SK-N-SH treated with all-trans-retinoic acid at 6 μM for 48 hours (cell line): ENCODE data around the gene MYRF.

ENCODE experiments used
- ATAC-seq: fragments of 200-7000 bp; cut with Tn5 transposase; 3 replicates; pipeline ENCODE4 v1.9.1; 2020; ENCODE audit warnings: mild to moderate bottlenecking, moderate library complexity
- ARNTL ChIP-seq: fragments of 450-650 bp; formaldehyde crosslinking; IDR thresholded peaks from 2 replicates; pipeline ENCODE4 v1.5.0; 2020; ENCODE audit warnings: low read depth, mild to moderate bottlenecking, moderate library complexity, borderline replicate concordance
- BACH2 ChIP-seq: fragments of 250-450 bp; sonication (Bioruptor Pico); IDR thresholded peaks from 2 replicates; pipeline ENCODE4 v1.9.0; 2021; ENCODE audit warnings: mild to moderate bottlenecking, borderline replicate concordance
- CREB5 ChIP-seq: fragments of 250-450 bp; sonication (Bioruptor Pico); IDR thresholded peaks from 2 replicates; pipeline ENCODE4 v1.5.1; 2020; ENCODE audit warnings: low read depth, mild to moderate bottlenecking, moderate library complexity
- CSDC2 ChIP-seq: fragments of 250-450 bp; sonication (Bioruptor Pico); IDR thresholded peaks from 2 replicates; pipeline ENCODE4 v1.5.0; 2020; ENCODE audit warnings: mild to moderate bottlenecking, moderate library complexity
- CSRNP3 ChIP-seq: fragments of 250-450 bp; sonication (Bioruptor Pico); IDR thresholded peaks from 2 replicates; pipeline ENCODE4 v1.5.1; 2021; ENCODE audit warnings: mild to moderate bottlenecking, moderate library complexity
- ESRRG ChIP-seq: fragments of 250-450 bp; sonication (Bioruptor Pico); IDR thresholded peaks from 2 replicates; pipeline ENCODE4 v1.6.1; 2021; ENCODE audit warnings: mild to moderate bottlenecking
- GLIS3 ChIP-seq: fragments of 250-450 bp; sonication (Bioruptor Pico); IDR thresholded peaks from 2 replicates; pipeline ENCODE4 v1.5.0; 2020; ENCODE audit warnings: mild to moderate bottlenecking, moderate library complexity
- ISL1 ChIP-seq: fragments of 250-450 bp; sonication (Bioruptor Pico); IDR thresholded peaks from 2 replicates; pipeline ENCODE4 v2.1.2; 2022; ENCODE audit warnings: mild to moderate bottlenecking, moderate library complexity
- OSR1 ChIP-seq: fragments of 250-450 bp; sonication (Bioruptor Pico); IDR thresholded peaks from 2 replicates; pipeline ENCODE4 v1.8.0; 2022; ENCODE audit warnings: moderate library complexity, mild to moderate bottlenecking, inconsistent platforms
- PATZ1 ChIP-seq: fragments of 250-450 bp; sonication (Bioruptor Pico); IDR thresholded peaks from 2 replicates; pipeline ENCODE4 v1.8.0; 2020; ENCODE audit warnings: mild to moderate bottlenecking, moderate library complexity, borderline replicate concordance
- POU6F1 ChIP-seq: fragments of 250-450 bp; sonication (Bioruptor Pico); IDR thresholded peaks from 2 replicates; pipeline ENCODE4 v1.8.0; 2021; ENCODE audit warnings: low read depth, mild to moderate bottlenecking, moderate library complexity, borderline replicate concordance
- PPARA ChIP-seq: fragments of 250-450 bp; sonication (Bioruptor Pico); IDR thresholded peaks from 2 replicates; pipeline ENCODE4 v1.5.0; 2020; ENCODE audit warnings: mild to moderate bottlenecking, borderline replicate concordance
- RARB ChIP-seq: fragments of 250-450 bp; sonication (Bioruptor Pico); IDR thresholded peaks from 2 replicates; pipeline ENCODE4 v1.8.0; 2021; ENCODE audit warnings: mild to moderate bottlenecking, moderate library complexity
- SNAI2 ChIP-seq: fragments of 250-450 bp; sonication (Bioruptor Pico); IDR thresholded peaks from 2 replicates; pipeline ENCODE4 v1.5.0; 2020; ENCODE audit warnings: mild to moderate bottlenecking, moderate library complexity
- TCF4 ChIP-seq: fragments of 250-450 bp; sonication (Bioruptor Pico); IDR thresholded peaks from 2 replicates; pipeline ENCODE4 v1.8.0; 2021; ENCODE audit warnings: mild to moderate bottlenecking, moderate library complexity, borderline replicate concordance
- TOX ChIP-seq: fragments of 250-450 bp; sonication (Bioruptor Pico); IDR thresholded peaks from 2 replicates; pipeline ENCODE4 v1.8.0; 2021; ENCODE audit warnings: mild to moderate bottlenecking, moderate library complexity, borderline replicate concordance
- ZC3H10 ChIP-seq: fragments of 250-450 bp; sonication (Bioruptor Pico); IDR thresholded peaks from 2 replicates; pipeline ENCODE4 v1.5.1; 2021; ENCODE audit warnings: mild to moderate bottlenecking, moderate library complexity
- ZFP3 ChIP-seq: fragments of 250-450 bp; sonication (Bioruptor Pico); IDR thresholded peaks from 2 replicates; pipeline ENCODE4 v1.5.0; 2020; ENCODE audit warnings: mild to moderate bottlenecking, moderate library complexity
- ZFP30 ChIP-seq: fragments of 450-650 bp; formaldehyde crosslinking; IDR thresholded peaks from 2 replicates; pipeline ENCODE4 v1.5.0; 2022; ENCODE audit warnings: mild to moderate bottlenecking, moderate library complexity
- ZNF565 ChIP-seq: fragments of 450-650 bp; formaldehyde crosslinking; conservative IDR thresholded peaks from 2 replicates; pipeline ENCODE4 v1.5.0; 2020; ENCODE audit warnings: low read depth, mild to moderate bottlenecking, moderate library complexity
- ZNF70 ChIP-seq: fragments of 450-650 bp; formaldehyde crosslinking; IDR thresholded peaks from 2 replicates; pipeline ENCODE4 v1.5.0; 2020; ENCODE audit warnings: mild to moderate bottlenecking, moderate library complexity

Gene MYRF

GRCh38 chr11:61710019-61710418 lies 42.4 kb upstream of the MYRF start:
- TF ChIP-seq ARNTL (CRISPR knock-in tag) (no peak), ESRRG (no peak), CSDC2 (CRISPR knock-in tag) (no peak), PATZ1 (CRISPR knock-in tag) (no peak), TOX (CRISPR knock-in tag) (no peak), GLIS3 (CRISPR knock-in tag) (no peak), ZNF70 (CRISPR knock-in tag) (no peak), CREB5 (CRISPR knock-in tag) (no peak), ZFP3 (CRISPR knock-in tag) (no peak), ZNF565 (CRISPR knock-in tag) (no peak), TCF4 (CRISPR knock-in tag) (no peak), BACH2 (CRISPR knock-in tag) (no peak), RARB (CRISPR knock-in tag) (no peak)
- no peak for ATAC-seq

- ATAC-seq = no peak
- TF ChIP-seq RARB (CRISPR knock-in tag) (no peak), CREB5 (CRISPR knock-in tag) (no peak), PATZ1 (CRISPR knock-in tag) (no peak), ZC3H10 (CRISPR knock-in tag) (no peak), TOX (CRISPR knock-in tag) (no peak), OSR1 (no peak), PPARA (CRISPR knock-in tag) (no peak), ISL1 (no peak), ZFP30 (CRISPR knock-in tag) (no peak), POU6F1 (CRISPR knock-in tag) (no peak), SNAI2 (CRISPR knock-in tag) (no peak), TCF4 (CRISPR knock-in tag) (no peak), BACH2 (CRISPR knock-in tag) (no peak), CSRNP3 (CRISPR knock-in tag) (no peak)
Measured at GRCh38 chr11:61711037-61711436, 41.4 kb upstream of the MYRF start.

GRCh38 chr11:61711498-61711897 lies 40.9 kb upstream of the MYRF start:
- TF ChIP-seq OSR1 (no peak), ARNTL (CRISPR knock-in tag) (no peak), BACH2 (CRISPR knock-in tag) (no peak), ZFP30 (CRISPR knock-in tag) (no peak), CSRNP3 (CRISPR knock-in tag) (no peak), CSDC2 (CRISPR knock-in tag) (no peak), TCF4 (CRISPR knock-in tag) (no peak), ESRRG (no peak), ISL1 (no peak), ZC3H10 (CRISPR knock-in tag) (no peak), PPARA (CRISPR knock-in tag) (no peak), PATZ1 (CRISPR knock-in tag) (no peak), GLIS3 (CRISPR knock-in tag) (no peak)
- ATAC-seq = no peak
